ENCODE data around the gene NCBP3.

DNA sequence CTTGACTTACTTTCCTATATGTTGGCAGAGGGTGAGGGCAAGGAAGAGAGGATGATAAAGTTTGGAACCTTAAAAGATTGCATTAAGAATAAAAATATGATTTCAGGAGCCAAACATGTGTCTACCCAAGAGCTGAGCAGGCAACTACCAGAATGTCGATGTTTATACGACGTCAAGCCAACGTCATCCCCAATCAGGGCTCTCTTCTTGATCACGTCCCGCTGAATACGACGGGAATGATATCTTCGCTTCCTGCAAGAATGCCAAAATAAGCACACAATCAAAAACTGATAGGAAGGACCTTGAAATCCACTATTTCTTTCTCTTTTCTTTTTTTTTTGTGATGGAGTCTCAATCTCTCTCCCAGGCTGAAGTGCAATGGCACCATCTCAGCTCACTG, 24.9 kb downstream of the NCBP3 start:
- TF ChIP-seq, protein P1, sequence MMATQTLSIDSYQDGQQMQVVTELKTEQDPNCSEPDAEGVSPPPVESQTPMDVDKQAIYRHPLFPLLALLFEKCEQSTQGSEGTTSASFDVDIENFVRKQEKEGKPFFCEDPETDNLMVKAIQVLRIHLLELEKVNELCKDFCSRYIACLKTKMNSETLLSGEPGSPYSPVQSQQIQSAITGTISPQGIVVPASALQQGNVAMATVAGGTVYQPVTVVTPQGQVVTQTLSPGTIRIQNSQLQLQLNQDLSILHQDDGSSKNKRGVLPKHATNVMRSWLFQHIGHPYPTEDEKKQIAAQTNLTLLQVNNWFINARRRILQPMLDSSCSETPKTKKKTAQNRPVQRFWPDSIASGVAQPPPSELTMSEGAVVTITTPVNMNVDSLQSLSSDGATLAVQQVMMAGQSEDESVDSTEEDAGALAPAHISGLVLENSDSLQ (IDR thresholded peaks at IDR 0.05), result no peak
- TF ChIP-seq TARDBP (IDR thresholded peaks at IDR 0.05) (no peak), FOXK2 (IDR thresholded peaks at IDR 0.05) (no peak), ARNT (IDR thresholded peaks at IDR 0.05) (no peak), CTBP1 (IDR thresholded peaks at IDR 0.05; ENCODE audit: borderline replicate concordance) (no peak), L3MBTL2 (conservative IDR thresholded peaks at IDR 0.05) (no peak), SP1 (IDR thresholded peaks at IDR 0.05) (no peak), HDGF (IDR thresholded peaks at IDR 0.05; ENCODE audit: borderline replicate concordance) (no peak), SUZ12 (IDR thresholded peaks at IDR 0.05) (no peak)
